GM12891 (cell line): ENCODE measurements around the gene GOLGA6L10.

Source experiments
- POLR2A ChIP-seq: IDR thresholded peaks from 2 replicates; pipeline ENCODE4 v1.6.1; 2011; ENCODE audit warnings: low read depth, low read length, control low read depth
- POLR2AphosphoS5 ChIP-seq: IDR thresholded peaks from 2 replicates; pipeline ENCODE4 v1.6.1; 2011; ENCODE audit warnings: low read depth, low read length, control low read depth
- TAF1 ChIP-seq: IDR thresholded peaks from 2 replicates; pipeline ENCODE4 v1.6.1; 2011; ENCODE audit warnings: low read depth, low read length, control low read depth

GRCh38 chr15:82312586-82313349 lies 36.5 kb downstream of the GOLGA6L10 start:
- TF ChIP-seq POLR2AphosphoS5 (no peak), POLR2A (no peak), TAF1 (no peak)
